OCI-LY3 (cell line): ENCODE measurements around the gene ZNF569.
"Not testable (repeated sequence)": the region's sequence is repeated elsewhere in the genome, so short reads cannot be mapped to it uniquely, and the experiment has no call there.

ENCODE experiments used
- H2AFZ ChIP-seq: fragments of 200-600, 300-600 bp; shearing (Covaris generic); 2 replicates; pipeline ENCODE4 v1.6.0; 2014; ENCODE audit warnings: antibody characterized with exemption, low read depth, low read length
- H3K27ac ChIP-seq: fragments of 200-600, 300-600 bp; sonication (generic); 2 replicates; pipeline ENCODE4 v1.5.1; 2014; ENCODE audit warnings: mild to moderate bottlenecking, low read length, moderate library complexity, mixed read lengths
- H3K27me3 ChIP-seq: fragments of 200-600, 300-600 bp; sonication (generic); 2 replicates; pipeline ENCODE4 v1.6.1; 2014; ENCODE audit warnings: low read depth, low read length, mixed read lengths
- H3K36me3 ChIP-seq: fragments of 200-600, 300-600 bp; sonication (generic); replicated peaks from 2 replicates; pipeline ENCODE3; 2014; ENCODE audit warnings: low read depth, low read length, mixed read lengths
- H3K4me1 ChIP-seq: fragments of 300-600, 200-600 bp; sonication (generic); 2 replicates; pipeline ENCODE4 v1.6.1; 2014; ENCODE audit warnings: low read length, mixed read lengths
- H3K4me2 ChIP-seq: fragments of 200-600, 300-600 bp; sonication (generic); 2 replicates; pipeline ENCODE4 v1.6.1; 2014; ENCODE audit warnings: low read length, mixed read lengths
- H3K4me3 ChIP-seq: fragments of 300-600, 200-600 bp; sonication (generic); 2 replicates; pipeline ENCODE4 v1.5.1; 2014; ENCODE audit warnings: antibody characterized with exemption, mild to moderate bottlenecking, low read length, moderate library complexity
- H3K79me2 ChIP-seq: fragments of 300-600, 200-600 bp; shearing (Covaris generic); 2 replicates; pipeline ENCODE4 v1.6.1; 2014; ENCODE audit warnings: mild to moderate bottlenecking, low read length, mixed read lengths
- H3K9ac ChIP-seq: fragments of 300-600, 200-600 bp; shearing (Covaris generic); 2 replicates; pipeline ENCODE4 v1.6.0; 2014; ENCODE audit warnings: mild to moderate bottlenecking, low read length, moderate library complexity
- H3K9me3 ChIP-seq: fragments of 200-600, 300-600 bp; shearing (Covaris generic); 2 replicates; pipeline ENCODE4 v1.6.1; 2014; ENCODE audit warnings: low read length, mixed read lengths; ENCODE audit not compliant: insufficient read depth
- H4K20me1 ChIP-seq: fragments of 200-600, 300-600 bp; sonication (generic); 2 replicates; pipeline ENCODE4 v1.6.1; 2016; ENCODE audit warnings: low read length, mixed read lengths; ENCODE audit not compliant: insufficient read depth
- EZH2phosphoT487 ChIP-seq: fragments of 200-600 bp; shearing (Covaris generic); IDR thresholded peaks from 2 replicates; pipeline ENCODE4 v1.6.1; 2018; ENCODE audit warnings: antibody characterized with exemption, mixed run types, low read depth
- TF ChIP-seq, protein P1 (sequence below): fragments of 200-600, 300-600 bp; sonication (generic); IDR thresholded peaks from 2 replicates; pipeline ENCODE4 v1.5.1; 2014; ENCODE audit warnings: antibody characterized with exemption, low read length, low read depth

Gene ZNF569

DNA sequence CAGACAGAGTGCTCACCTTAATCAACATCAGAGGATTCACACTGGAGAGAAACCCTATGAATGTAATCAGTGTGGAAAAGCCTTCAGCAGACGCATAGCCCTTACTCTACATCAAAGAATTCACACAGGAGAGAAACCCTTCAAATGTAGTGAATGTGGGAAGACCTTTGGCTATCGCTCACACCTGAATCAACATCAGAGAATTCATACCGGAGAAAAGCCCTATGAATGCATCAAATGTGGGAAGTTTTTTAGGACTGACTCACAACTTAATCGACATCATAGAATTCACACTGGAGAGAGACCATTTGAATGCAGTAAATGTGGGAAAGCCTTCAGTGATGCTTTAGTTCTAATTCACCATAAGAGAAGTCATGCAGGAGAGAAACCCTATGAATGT is 78.0 kb downstream of the ZNF569 start:
- no peaks in the 10 kb centered on the region for H3K4me1 ChIP-seq
- H3K27ac ChIP-seq: no peak overlapping the region
- H3K9me3 ChIP-seq: peaks cover 56% of the 10 kb centered on the region
- H3K9ac ChIP-seq: no peak overlapping the region
- no peaks in the 10 kb centered on the region for H3K27me3 ChIP-seq
- H3K4me3 ChIP-seq: no peak overlapping the region
- TF ChIP-seq, protein P1, sequence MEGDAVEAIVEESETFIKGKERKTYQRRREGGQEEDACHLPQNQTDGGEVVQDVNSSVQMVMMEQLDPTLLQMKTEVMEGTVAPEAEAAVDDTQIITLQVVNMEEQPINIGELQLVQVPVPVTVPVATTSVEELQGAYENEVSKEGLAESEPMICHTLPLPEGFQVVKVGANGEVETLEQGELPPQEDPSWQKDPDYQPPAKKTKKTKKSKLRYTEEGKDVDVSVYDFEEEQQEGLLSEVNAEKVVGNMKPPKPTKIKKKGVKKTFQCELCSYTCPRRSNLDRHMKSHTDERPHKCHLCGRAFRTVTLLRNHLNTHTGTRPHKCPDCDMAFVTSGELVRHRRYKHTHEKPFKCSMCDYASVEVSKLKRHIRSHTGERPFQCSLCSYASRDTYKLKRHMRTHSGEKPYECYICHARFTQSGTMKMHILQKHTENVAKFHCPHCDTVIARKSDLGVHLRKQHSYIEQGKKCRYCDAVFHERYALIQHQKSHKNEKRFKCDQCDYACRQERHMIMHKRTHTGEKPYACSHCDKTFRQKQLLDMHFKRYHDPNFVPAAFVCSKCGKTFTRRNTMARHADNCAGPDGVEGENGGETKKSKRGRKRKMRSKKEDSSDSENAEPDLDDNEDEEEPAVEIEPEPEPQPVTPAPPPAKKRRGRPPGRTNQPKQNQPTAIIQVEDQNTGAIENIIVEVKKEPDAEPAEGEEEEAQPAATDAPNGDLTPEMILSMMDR: no peak
- no peak for TF ChIP-seq EZH2phosphoT487
- H3K79me2 ChIP-seq: no peaks in the 10 kb centered on the region
- H2AFZ ChIP-seq: no peak overlapping the region
- H3K4me2 ChIP-seq: no peak overlapping the region
- H4K20me1 ChIP-seq: no peaks in the 10 kb centered on the region
- peaks cover 78% of the 10 kb centered on the region for H3K36me3 ChIP-seq

GRCh38 chr19:37370880-37371661 is 96.2 kb downstream of the ZNF569 start, which contains the start of gene ZNF527:
Gene ZNF527 (plus strand): TSS chr19:37371099. CDS start chr19:37374199, 3,100 bp downstream.
- H3K4me1 ChIP-seq: peaks cover 3% of the 10 kb centered on the region; the same call in 1 of the 2 replicates
- H2AFZ ChIP-seq: peak within 1 kb of the TSS; percentile 96
- peak within 1 kb of the TSS; percentile 77 for H3K4me3 ChIP-seq
- peak within 1 kb of the TSS; percentile 54 for H3K27ac ChIP-seq
- H4K20me1 ChIP-seq: no peaks in the 10 kb centered on the region
- H3K4me2 ChIP-seq: peak within 1 kb of the TSS; percentile 81
- TF ChIP-seq, protein P1: no peak
- no peak for TF ChIP-seq EZH2phosphoT487
- peaks cover 37% of the 10 kb centered on the region for H3K36me3 ChIP-seq
- H3K9ac ChIP-seq: peak within 1 kb of the TSS; percentile 79
- peaks cover 8% of the 10 kb centered on the region for H3K79me2 ChIP-seq
- H3K27me3 ChIP-seq: no peaks in the 10 kb centered on the region
- H3K9me3 ChIP-seq: peaks cover 31% of the 10 kb centered on the region

DNA sequence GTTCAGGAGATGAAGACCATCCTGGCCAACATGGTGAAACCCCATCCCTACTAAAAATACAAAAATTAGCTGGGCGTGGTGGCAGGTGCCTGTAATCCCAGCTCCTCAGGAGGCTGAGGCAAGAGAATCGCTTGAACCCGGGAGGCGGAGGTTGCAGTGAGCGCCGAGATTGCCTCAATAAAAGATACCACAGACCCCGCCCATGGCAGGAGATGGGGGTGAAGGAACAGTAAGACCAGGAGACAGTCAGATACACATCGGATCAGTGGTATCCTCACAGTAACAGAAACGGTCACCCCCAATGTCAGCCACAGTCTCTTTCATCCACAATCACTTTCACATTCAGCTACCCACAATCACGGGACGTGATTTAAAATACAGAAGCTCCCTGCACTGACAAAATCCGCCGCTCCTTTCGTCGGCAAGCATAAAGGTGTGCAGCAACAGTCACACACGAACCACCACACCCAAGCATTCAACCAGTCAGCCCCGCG is 96.8 kb downstream of the ZNF569 start:
- H3K9me3 ChIP-seq: peaks cover 26% of the 10 kb centered on the region

GRCh38 chr19:37362733-37363132 is 104.5 kb downstream of the ZNF569 start:
- Histone ChIP-seq H3K9me3 (peaks cover 12% of the 10 kb centered on the region), H3K4me1 (no peaks in the 10 kb centered on the region), H3K79me2 (no peaks in the 10 kb centered on the region), H3K9ac (no peak overlapping the region), H3K4me3 (no peak overlapping the region), H3K4me2 (no peak overlapping the region), H3K27ac (no peak overlapping the region), H3K27me3 (no peaks in the 10 kb centered on the region), H2AFZ (no peak overlapping the region), H4K20me1 (no peaks in the 10 kb centered on the region), H3K36me3 (peaks cover 61% of the 10 kb centered on the region)
- TF ChIP-seq, protein P1: no peak
- TF ChIP-seq EZH2phosphoT487: no peak

More for the DNA sequence above, 96.8 kb downstream of the ZNF569 start:
- Histone ChIP-seq H2AFZ (peak overlapping the region; percentile 96), H3K4me2 (peak overlapping the region; percentile 73), H3K36me3 (peaks cover 30% of the 10 kb centered on the region), H3K9ac (peak overlapping the region; percentile 79), H3K4me3 (peak overlapping the region; percentile 77), H3K27ac (peak overlapping the region; percentile 28)
- not testable (repeated sequence) for H3K4me1 ChIP-seq, H3K27me3 ChIP-seq, H4K20me1 ChIP-seq, H3K79me2 ChIP-seq
